Esophagus squamous epithelium (tissue), 5 donors: ENCODE results near the gene ROMO1. TPM values are rescaled to one million over a fixed set of nuclear protein-coding genes. Genes with fewer than 3 reads are reported as not detected.
"Not testable (repeated sequence)": the region's sequence is repeated elsewhere in the genome, so short reads cannot be mapped to it uniquely, and the experiment has no call there.

Source experiments
- DNase-seq: peaks from one replicate; lab custom pipeline; 2025; lab: John Stamatoyannopoulos, UW
- H3K27ac ChIP-seq, 4 donors: fragments of 200-600 bp; sonication (generic); one replicate each; pipeline ENCODE4 v1.5.1; 2016 to 2019; ENCODE audit warnings: mild to moderate bottlenecking in 1 of 4
- H3K27me3 ChIP-seq, 4 donors: fragments of 200-600 bp; sonication (generic); 1 replicate in 3 of 4; 2 replicates in 1 of 4; pipeline versions ENCODE4 v1.5.1 to v1.6.0; 2017 to 2021; ENCODE audit warnings: antibody characterized with exemption in 1 of 4
- H3K36me3 ChIP-seq, 3 donors: fragments of 200-600 bp; sonication (generic); one replicate each; pipeline ENCODE4 v1.5.1; 2016 to 2019
- H3K4me1 ChIP-seq, 3 donors: fragments of 200-600 bp; sonication (generic); one replicate each; pipeline ENCODE4 v1.5.1; 2017 to 2019
- H3K4me3 ChIP-seq, 4 donors: fragments of 200-600 bp; sonication (generic); 1 replicate in 3 of 4; 2 replicates in 1 of 4; pipeline ENCODE4 v1.5.1; 2016 to 2019; ENCODE audit warnings: mild to moderate bottlenecking in 2 of 4, moderate library complexity in 1 of 4
- H3K9me3 ChIP-seq, 3 donors: fragments of 200-600 bp; sonication (generic); one replicate each; pipeline ENCODE4 v1.5.1; 2016 to 2019
- CTCF ChIP-seq, 6 experiments: fragments of 450-650 bp in 4 of 6; fragments of 200-600 bp in 2 of 6; sonication (generic) in 2 of 6; IDR thresholded peaks; one replicate each; pipeline ENCODE4 v1.5.1; 2016 to 2019; ENCODE audit warnings: antibody characterized with exemption in 6 of 6, mild to moderate bottlenecking in 4 of 6, moderate library complexity in 4 of 6
- POLR2A ChIP-seq, 4 donors: fragments of 450-650 bp; IDR thresholded peaks; one replicate each; pipeline ENCODE4 v1.6.1; 2017; ENCODE audit warnings: antibody characterized with exemption in 4 of 4, mild to moderate bottlenecking in 4 of 4, moderate library complexity in 3 of 4
- WGBS, 2 donors: methylation state at CpG; one replicate each; pipeline ENCODE4 v1.1.5; 2018; 5-methylcytosine and 5-hydroxymethylcytosine counted together
- intact Hi-C: fragments of 100-400 bp; cut with DNase I; formaldehyde crosslinking; loops from one replicate; pipeline ENCODE4 v1.15.0; 2022
- total RNA-seq, 4 donors: library from RNA; depleted of rRNA; stranded (reverse); fragments of >200 nt; gene quantifications; one replicate each; pipeline ENCODE4 v1.1.0, GENCODE V29; 2016
- donor health status: DM: yes; HTN: yes; CAD: no.

Gene ROMO1
- total RNA-seq, 4 donors from 2014 or later = 178 to 290 (median 228) TPM

GRCh38 chr20:35704514-35705261, 5.5 kb downstream of the ROMO1 start:
- no peaks in the 10 kb centered on the region for H3K27me3 ChIP-seq
- no peak overlapping the region for H3K4me3 ChIP-seq
- no peak for DNase-seq
- WGBS, 2 donors = 83 to 86% methylated on average over 5 of the region's 5 CpGs
- peaks cover 7 to 35% (median 9%) of the 10 kb centered on the region in 3 donors for H3K4me1 ChIP-seq
- H3K9me3 ChIP-seq = no peaks in the 10 kb centered on the region
- H3K27ac ChIP-seq = no peak overlapping the region
- intact Hi-C loops = no loop called here
- peaks cover 19 to 87% (median 45%) of the 10 kb centered on the region in 3 donors for H3K36me3 ChIP-seq
- TF ChIP-seq POLR2A (IDR thresholded peaks at IDR 0.05) = no peak
- no peak for TF ChIP-seq CTCF (IDR thresholded peaks at IDR 0.05)

- H3K9me3 ChIP-seq, intact Hi-C loops, H3K4me3 ChIP-seq, H3K27ac ChIP-seq, DNase-seq, H3K27me3 ChIP-seq: not testable (repeated sequence)
- WGBS, 2 donors = 80 to 84% methylated on average over 11 of the region's 11 CpGs
- H3K36me3 ChIP-seq = peaks cover 19 to 99% (median 46%) of the 10 kb centered on the region in 3 donors
- H3K4me1 ChIP-seq = peaks cover 0 to 35% (median 4%) of the 10 kb centered on the region in 3 donors
These were observed 6.7 kb downstream of the ROMO1 start for GRCh38 chr20:35705894-35706293.

DNA sequence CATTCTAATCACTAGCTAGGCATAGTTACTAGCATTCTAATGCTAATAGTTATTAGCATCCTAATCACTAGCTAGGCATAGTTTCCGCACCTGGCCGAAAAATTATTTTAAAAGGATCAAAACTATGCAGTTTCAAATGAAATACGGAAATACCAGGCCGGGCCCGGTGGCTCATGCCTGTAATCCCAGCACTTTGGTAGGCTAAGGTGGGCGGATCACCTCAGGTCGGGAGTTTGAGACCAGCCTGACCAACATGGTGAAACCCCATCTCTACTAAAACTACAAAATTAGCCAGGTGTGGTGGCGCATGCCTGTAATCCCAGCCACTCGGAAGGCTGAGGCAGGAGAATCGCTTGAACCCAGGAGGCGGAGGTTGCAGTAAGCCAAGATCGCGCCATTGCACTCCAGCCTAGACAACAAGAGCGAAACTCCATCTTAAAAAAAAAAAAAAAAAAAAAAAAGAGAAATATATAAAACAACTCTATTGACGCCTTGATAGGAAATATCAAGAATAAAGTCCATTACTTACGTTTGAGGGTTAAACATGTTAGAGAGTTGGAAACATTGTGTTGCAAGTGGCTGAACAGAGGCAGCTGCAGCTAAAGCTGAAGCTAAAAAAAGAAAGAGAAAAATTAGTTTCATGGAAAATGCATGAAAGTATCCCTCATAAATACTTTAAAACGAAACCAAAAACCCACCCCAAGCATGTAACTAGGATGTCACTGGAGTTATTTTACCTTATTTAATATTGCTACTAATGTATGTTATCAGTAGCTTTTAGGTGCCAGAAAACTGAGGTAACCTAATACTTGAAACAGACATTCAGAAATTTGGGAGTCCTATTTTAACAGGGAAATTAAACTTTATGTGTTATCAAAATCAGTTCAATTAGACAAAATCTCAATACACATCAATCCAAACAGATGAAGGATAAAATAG, 7.7 kb downstream of the ROMO1 start:
- H3K27me3 ChIP-seq, H3K9me3 ChIP-seq, DNase-seq, H3K27ac ChIP-seq, intact Hi-C loops, H3K4me3 ChIP-seq: not testable (repeated sequence)
- H3K4me1 ChIP-seq = peaks cover 0 to 37% (median 6%) of the 10 kb centered on the region in 3 donors
- peaks cover 24 to 100% (median 46%) of the 10 kb centered on the region in 3 donors for H3K36me3 ChIP-seq
- WGBS, 2 donors = 88 to 89% methylated on average over 16 to 17 of the region's 17 CpGs

DNA sequence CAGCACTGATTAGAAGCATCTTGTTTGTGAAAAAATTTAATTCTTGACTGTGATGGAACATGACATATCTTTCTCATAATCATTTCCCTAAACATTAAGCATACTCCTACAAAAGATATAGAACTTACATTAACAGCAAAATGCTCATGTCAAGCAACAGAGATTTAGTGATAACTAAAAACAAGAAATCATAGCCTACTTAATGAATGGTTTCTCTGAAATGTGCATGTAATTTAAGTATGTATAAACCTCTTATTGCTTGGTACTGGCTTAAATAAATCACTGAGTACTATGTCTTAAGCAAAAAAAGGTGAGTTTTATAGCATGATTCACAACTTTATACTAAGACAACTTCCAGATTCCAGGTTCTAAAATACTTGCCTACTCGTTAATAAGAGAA, 9.3 kb downstream of the ROMO1 start:
- intact Hi-C loops = no loop called here
- 32 to 55% methylated on average over 1 of the region's 1 CpG for WGBS, 2 donors

GRCh38 chr20:35709259-35709658, 10.1 kb downstream of the ROMO1 start:
- 83 to 84% methylated on average over 1 of the region's 1 CpG for WGBS, 2 donors
- H3K4me3 ChIP-seq = no peak overlapping the region
- H3K27me3 ChIP-seq = no peaks in the 10 kb centered on the region
- intact Hi-C loops = no loop called here
- H3K4me1 ChIP-seq = peaks cover 0 to 37% (median 6%) of the 10 kb centered on the region in 3 donors
- H3K36me3 ChIP-seq = peaks cover 20 to 100% (median 48%) of the 10 kb centered on the region in 3 donors
- no peak for DNase-seq
- TF ChIP-seq POLR2A (IDR thresholded peaks at IDR 0.05) = no peak
- TF ChIP-seq CTCF (IDR thresholded peaks at IDR 0.05) = no peak
- H3K9me3 ChIP-seq = no peaks in the 10 kb centered on the region
- no peak overlapping the region for H3K27ac ChIP-seq

More for the DNA sequence above, 9.3 kb downstream of the ROMO1 start:
- TF ChIP-seq POLR2A (IDR thresholded peaks at IDR 0.05) (no peak), CTCF (IDR thresholded peaks at IDR 0.05) (no peak)
- H3K4me1 ChIP-seq = peaks cover 0 to 40% (median 6%) of the 10 kb centered on the region in 3 donors
- peaks cover 22 to 100% (median 50%) of the 10 kb centered on the region in 3 donors for H3K36me3 ChIP-seq
- H3K9me3 ChIP-seq = no peaks in the 10 kb centered on the region
- H3K27ac ChIP-seq = no peak overlapping the region
- H3K27me3 ChIP-seq = no peaks in the 10 kb centered on the region
- H3K4me3 ChIP-seq = no peak overlapping the region
- no peak for DNase-seq
